Measurements from ENCODE around the gene N4BP3.
A peak's percentile ranks its signal among the peaks of the same experiment; 100 is the strongest.

N4BP3 gene

GRCh38 chr5:178149199-178149932 is 36.0 kb downstream of the N4BP3 start:
- peaks cover 12% of the 10 kb centered on the region for H3K4me1 ChIP-seq (ENCODE audit: control insufficient read depth, insufficient read depth, low read length)
- peaks cover 38% of the 10 kb centered on the region for H3K36me3 ChIP-seq (ENCODE audit: control insufficient read depth, insufficient read depth, low read length)
- H3K27ac ChIP-seq (ENCODE audit: low read depth, low read length): no peak overlapping the region
- no peaks in the 10 kb centered on the region for H3K27me3 ChIP-seq (ENCODE audit: control insufficient read depth, insufficient read depth, low read length)
- H3K9ac ChIP-seq (ENCODE audit: low read length): no peak overlapping the region
- H3K4me3 ChIP-seq (ENCODE audit: low read length): no peak overlapping the region

DNA sequence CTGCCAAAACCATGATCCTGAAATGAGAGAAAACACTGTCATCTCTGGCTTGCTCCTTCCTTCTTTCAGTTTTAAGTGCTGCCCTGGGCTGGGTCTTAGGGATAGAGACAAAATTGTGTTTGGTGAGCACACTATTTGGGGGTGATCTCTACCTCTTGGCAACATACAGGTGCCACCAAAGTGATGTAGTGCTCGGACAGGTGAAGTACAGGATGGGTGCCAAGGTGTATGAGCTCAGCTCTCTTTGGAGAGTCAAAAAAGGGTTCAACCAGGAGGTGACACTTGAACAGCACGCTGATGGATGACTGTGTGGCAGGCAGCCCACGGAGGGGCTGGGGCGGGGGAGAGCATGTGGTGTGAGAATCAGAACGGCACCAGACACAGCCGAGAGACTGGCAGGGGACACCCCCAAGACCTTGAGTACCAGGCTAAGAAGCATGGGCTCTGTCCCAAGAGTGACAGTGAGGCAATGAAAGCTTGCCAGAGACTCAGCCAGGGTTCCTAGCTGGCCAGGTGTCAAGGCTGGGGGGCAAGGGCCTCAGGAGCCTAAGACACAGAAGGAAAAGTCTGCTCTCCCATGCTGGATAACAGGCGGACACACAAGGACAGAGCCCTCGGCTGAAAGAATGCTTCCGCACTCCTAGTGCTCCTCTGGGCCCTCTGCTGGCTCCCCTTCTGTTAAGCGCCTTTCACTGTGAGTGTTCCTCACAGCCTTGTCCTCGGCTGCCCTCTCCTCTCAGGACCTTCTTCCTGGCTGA is 37.8 kb downstream of the N4BP3 start:
- peaks cover 12% of the 10 kb centered on the region for H3K4me1 ChIP-seq (ENCODE audit: control insufficient read depth, insufficient read depth, low read length)
- no peaks in the 10 kb centered on the region for H3K27me3 ChIP-seq (ENCODE audit: control insufficient read depth, insufficient read depth, low read length)
- no peak overlapping the region for H3K9ac ChIP-seq (ENCODE audit: low read length)
- H3K4me3 ChIP-seq (ENCODE audit: low read length): no peak overlapping the region
- H3K27ac ChIP-seq (ENCODE audit: low read depth, low read length): no peak overlapping the region
- peaks cover 38% of the 10 kb centered on the region for H3K36me3 ChIP-seq (ENCODE audit: control insufficient read depth, insufficient read depth, low read length)

DNA sequence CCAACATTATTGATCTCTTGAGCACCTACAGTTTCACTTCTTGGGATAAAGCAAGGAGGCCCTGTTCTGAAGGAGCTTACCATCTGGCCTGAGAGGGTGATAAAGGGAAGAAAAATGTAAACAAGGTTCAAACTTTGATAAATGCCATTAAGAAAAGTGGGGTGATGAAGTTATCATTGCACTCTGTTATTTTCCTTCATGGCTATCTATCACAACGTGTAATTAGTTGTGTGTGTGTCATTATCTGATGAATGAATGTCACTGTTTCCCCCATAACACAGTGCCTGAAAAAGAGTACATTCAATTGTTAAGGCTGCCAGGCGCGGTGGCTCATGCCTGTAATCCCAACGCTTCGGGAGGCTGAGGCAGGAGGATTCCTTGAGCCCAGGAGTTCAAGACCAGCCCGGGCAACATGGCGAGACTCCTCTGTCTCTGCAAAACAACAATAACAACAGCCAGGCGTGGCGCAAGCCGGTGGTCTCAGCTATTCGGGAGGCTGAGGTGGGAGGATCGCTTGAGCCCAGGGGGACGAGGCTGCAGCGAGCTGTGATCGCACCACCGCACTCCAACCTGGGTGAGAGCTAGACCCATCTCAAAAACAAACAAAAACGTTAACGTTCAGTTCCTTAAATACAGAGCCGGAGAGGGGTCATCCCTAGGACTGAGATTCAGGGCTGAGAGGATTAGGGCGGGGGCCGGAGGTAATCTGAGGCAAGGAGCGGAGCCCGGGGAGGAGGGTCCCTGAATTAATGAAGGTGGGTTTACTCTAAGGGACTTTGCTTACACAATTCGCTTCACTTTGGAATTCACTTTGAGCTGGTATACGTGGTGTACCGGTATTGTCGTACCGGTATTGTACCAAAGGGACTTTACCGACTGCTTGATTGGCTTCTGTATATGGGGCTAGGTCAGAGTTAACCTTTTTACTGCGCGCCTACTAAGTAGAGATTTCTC is 39.4 kb downstream of the N4BP3 start:
- Histone ChIP-seq H3K4me1 (ENCODE audit: control insufficient read depth, insufficient read depth, low read length) (peaks cover 12% of the 10 kb centered on the region), H3K27ac (ENCODE audit: low read depth, low read length) (no peak overlapping the region), H3K27me3 (ENCODE audit: control insufficient read depth, insufficient read depth, low read length) (no peaks in the 10 kb centered on the region), H3K36me3 (ENCODE audit: control insufficient read depth, insufficient read depth, low read length) (peaks cover 28% of the 10 kb centered on the region), H3K9ac (ENCODE audit: low read length) (peak overlapping the region; percentile 73), H3K4me3 (ENCODE audit: low read length) (peak overlapping the region; percentile 89)

- peak within 1 kb of the TSS; percentile 73 for H3K27ac ChIP-seq (ENCODE audit: low read depth, low read length)
- H3K27me3 ChIP-seq (ENCODE audit: control insufficient read depth, insufficient read depth, low read length): no peaks in the 10 kb centered on the region
- peaks cover 18% of the 10 kb centered on the region for H3K36me3 ChIP-seq (ENCODE audit: control insufficient read depth, insufficient read depth, low read length)
- peaks cover 12% of the 10 kb centered on the region for H3K4me1 ChIP-seq (ENCODE audit: control insufficient read depth, insufficient read depth, low read length)
- H3K4me3 ChIP-seq (ENCODE audit: low read length): peak within 1 kb of the TSS; percentile 89
- H3K9ac ChIP-seq (ENCODE audit: low read length): peak within 1 kb of the TSS; percentile 73
Measured at GRCh38 chr5:178153530-178154340, 40.4 kb downstream of the N4BP3 start, which contains the start of gene NHP2. Gene NHP2, minus strand, starts transcription at chr5:178153885. Its CDS starts 68 bp downstream, at chr5:178153817.

DNA sequence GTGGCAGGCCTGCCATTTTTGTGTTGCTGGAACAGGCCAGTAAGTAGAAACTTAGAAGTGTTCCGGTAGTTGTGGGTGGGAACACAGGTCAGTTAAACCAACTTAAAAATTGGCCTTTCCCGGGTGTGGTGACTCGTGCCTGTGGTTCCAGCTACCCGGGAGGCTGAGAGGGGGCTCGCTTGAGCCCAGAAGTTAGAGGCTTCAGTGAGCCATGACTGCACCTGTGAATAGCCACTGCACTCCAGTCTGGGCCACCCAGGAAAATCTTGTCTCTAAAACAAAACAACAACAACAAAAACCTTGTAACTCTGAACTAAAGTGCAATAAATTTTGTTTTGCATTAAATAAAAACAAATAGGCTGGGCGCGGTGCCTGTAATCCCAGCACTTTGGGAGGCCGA is 41.7 kb downstream of the N4BP3 start:
- Histone ChIP-seq H3K4me1 (ENCODE audit: control insufficient read depth, insufficient read depth, low read length) (peaks cover 12% of the 10 kb centered on the region), H3K27me3 (ENCODE audit: control insufficient read depth, insufficient read depth, low read length) (no peaks in the 10 kb centered on the region), H3K36me3 (ENCODE audit: control insufficient read depth, insufficient read depth, low read length) (peaks cover 10% of the 10 kb centered on the region), H3K4me3 (ENCODE audit: low read length) (no peak overlapping the region), H3K9ac (ENCODE audit: low read length) (no peak overlapping the region), H3K27ac (ENCODE audit: low read depth, low read length) (no peak overlapping the region)

- no peak overlapping the region for H3K9ac ChIP-seq (ENCODE audit: low read length)
- no peak overlapping the region for H3K27ac ChIP-seq (ENCODE audit: low read depth, low read length)
- H3K36me3 ChIP-seq (ENCODE audit: control insufficient read depth, insufficient read depth, low read length): no peaks in the 10 kb centered on the region
- H3K4me3 ChIP-seq (ENCODE audit: low read length): no peak overlapping the region
- no peaks in the 10 kb centered on the region for H3K27me3 ChIP-seq (ENCODE audit: control insufficient read depth, insufficient read depth, low read length)
- no peaks in the 10 kb centered on the region for H3K4me1 ChIP-seq (ENCODE audit: control insufficient read depth, insufficient read depth, low read length)
Measured at GRCh38 chr5:178160176-178160575, 46.8 kb downstream of the N4BP3 start.

DNA sequence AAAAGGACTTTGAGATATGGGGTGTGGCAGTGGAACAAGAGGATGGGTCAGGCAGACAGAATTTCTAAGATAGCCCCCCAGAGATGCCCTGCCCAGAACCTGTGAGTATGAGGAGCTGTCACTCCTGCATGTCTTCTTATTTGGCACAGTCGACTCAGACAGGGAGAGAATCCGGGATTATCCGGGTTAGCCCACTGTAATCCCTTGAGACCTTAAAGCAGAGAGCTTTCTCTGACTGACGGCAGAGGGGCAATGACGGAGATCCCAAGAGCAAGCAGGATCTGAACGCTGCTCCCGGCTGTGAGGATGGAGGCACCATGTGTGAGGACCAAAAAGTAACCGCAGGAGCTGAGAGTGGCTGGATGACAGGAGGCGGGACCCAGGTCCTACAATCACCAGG is 49.1 kb downstream of the N4BP3 start:
- Histone ChIP-seq H3K4me1 (ENCODE audit: control insufficient read depth, insufficient read depth, low read length) (no peaks in the 10 kb centered on the region), H3K36me3 (ENCODE audit: control insufficient read depth, insufficient read depth, low read length) (no peaks in the 10 kb centered on the region), H3K27me3 (ENCODE audit: control insufficient read depth, insufficient read depth, low read length) (no peaks in the 10 kb centered on the region), H3K4me3 (ENCODE audit: low read length) (no peak overlapping the region), H3K9ac (ENCODE audit: low read length) (no peak overlapping the region), H3K27ac (ENCODE audit: low read depth, low read length) (no peak overlapping the region)

DNA sequence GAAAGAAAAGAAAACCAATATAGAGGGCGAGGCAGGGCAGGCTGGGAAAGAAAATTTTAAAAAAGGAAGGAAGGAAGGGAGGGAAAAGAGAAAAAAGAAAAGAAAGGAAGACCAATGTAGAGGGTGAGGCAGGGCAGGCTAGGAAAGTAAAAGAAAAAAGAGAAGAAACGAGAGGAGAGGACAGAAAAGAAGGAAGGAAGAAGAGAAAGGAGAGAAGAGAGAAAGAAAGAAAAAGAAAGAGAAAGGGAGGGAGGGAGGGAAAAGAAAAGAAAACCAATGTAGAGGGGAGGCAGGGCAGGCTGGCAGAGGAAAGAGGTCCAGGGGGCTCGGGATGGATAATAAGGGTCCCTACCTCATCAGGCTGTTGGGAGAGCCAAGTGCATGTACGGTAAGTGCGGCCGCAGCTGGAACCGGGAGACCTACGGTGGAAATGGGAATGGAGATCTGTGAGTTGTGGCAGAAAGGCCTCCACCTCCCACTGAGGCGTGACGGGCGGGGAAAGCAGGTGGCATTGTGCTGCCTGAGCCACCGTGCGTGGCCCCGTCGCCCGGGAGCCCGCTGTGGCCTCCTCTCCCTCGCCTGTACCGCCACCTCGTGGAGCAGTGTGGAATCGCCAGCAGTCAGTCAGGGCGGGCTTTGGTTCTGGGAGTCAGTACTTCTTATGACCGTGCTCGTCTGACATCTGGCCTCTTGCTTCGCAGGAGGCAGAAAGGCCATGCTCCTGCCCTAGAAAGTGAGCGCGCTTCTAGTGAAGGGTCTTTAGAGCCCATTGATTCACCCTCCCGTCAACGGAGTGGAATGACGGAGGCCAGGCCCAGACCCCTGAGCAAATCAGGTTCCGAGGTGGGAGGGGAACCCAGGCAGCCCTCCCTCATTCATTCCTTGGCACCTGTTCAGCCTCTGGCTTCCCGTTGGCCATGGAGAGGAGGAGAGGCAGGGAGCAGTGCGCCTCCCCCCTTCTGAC is 50.7 kb downstream of the N4BP3 start:
- Histone ChIP-seq H3K27me3 (ENCODE audit: control insufficient read depth, insufficient read depth, low read length) (no peaks in the 10 kb centered on the region), H3K36me3 (ENCODE audit: control insufficient read depth, insufficient read depth, low read length) (no peaks in the 10 kb centered on the region), H3K4me3 (ENCODE audit: low read length) (no peak overlapping the region), H3K4me1 (ENCODE audit: control insufficient read depth, insufficient read depth, low read length) (no peaks in the 10 kb centered on the region), H3K9ac (ENCODE audit: low read length) (no peak overlapping the region), H3K27ac (ENCODE audit: low read depth, low read length) (no peak overlapping the region)

DNA sequence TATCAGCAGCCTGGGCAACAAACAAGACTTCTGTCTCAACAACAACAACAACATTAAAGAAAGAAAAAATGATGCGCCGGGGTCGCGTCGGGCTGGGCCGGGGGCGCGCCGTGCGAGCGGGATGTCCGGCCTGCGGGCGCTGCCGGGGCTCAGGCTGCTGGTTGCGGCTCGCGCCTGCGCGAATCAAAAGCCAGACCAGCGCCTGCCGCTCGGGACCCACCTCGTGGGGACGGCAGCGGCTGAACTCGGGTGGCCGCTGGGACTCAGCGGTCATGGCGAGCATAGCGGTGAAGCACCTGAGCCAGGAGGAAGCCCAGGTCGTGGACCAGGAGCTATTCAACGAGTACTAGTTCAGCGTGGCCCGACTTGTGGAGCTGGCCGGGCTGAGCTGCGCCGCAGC is 52.2 kb downstream of the N4BP3 start:
- Histone ChIP-seq H3K36me3 (ENCODE audit: control insufficient read depth, insufficient read depth, low read length) (no peaks in the 10 kb centered on the region), H3K27me3 (ENCODE audit: control insufficient read depth, insufficient read depth, low read length) (no peaks in the 10 kb centered on the region), H3K9ac (ENCODE audit: low read length) (no peak overlapping the region), H3K27ac (ENCODE audit: low read depth, low read length) (no peak overlapping the region), H3K4me3 (ENCODE audit: low read length) (no peak overlapping the region), H3K4me1 (ENCODE audit: control insufficient read depth, insufficient read depth, low read length) (no peaks in the 10 kb centered on the region)

DNA sequence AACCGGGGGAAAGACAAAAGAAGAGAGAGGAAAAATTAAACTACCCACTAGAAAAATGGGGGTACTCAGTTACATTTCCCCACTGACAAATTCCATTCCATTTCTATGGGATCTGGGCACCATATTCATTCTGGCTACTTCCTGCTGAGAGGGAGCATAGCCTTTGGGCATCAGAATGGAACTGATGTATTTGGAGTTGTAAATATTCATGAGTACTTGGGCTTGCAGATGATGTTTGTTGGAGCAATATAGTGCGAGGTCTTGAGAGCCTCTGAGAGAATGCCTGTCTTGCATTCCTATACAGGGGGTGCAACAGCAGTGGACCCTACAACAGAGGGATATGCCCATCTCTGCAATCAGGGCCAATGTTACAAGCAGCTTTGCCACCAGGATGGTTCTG is 57.1 kb downstream of the N4BP3 start:
- no peaks in the 10 kb centered on the region for H3K36me3 ChIP-seq (ENCODE audit: control insufficient read depth, insufficient read depth, low read length)
- no peak overlapping the region for H3K4me3 ChIP-seq (ENCODE audit: low read length)
- H3K4me1 ChIP-seq (ENCODE audit: control insufficient read depth, insufficient read depth, low read length): no peaks in the 10 kb centered on the region
- H3K9ac ChIP-seq (ENCODE audit: low read length): no peak overlapping the region
- H3K27me3 ChIP-seq (ENCODE audit: control insufficient read depth, insufficient read depth, low read length): no peaks in the 10 kb centered on the region
- no peak overlapping the region for H3K27ac ChIP-seq (ENCODE audit: low read depth, low read length)

- no peaks in the 10 kb centered on the region for H3K36me3 ChIP-seq (ENCODE audit: control insufficient read depth, insufficient read depth, low read length)
- H3K4me1 ChIP-seq (ENCODE audit: control insufficient read depth, insufficient read depth, low read length): no peaks in the 10 kb centered on the region
- H3K9ac ChIP-seq (ENCODE audit: low read length): no peak overlapping the region
- no peak overlapping the region for H3K4me3 ChIP-seq (ENCODE audit: low read length)
- no peak overlapping the region for H3K27ac ChIP-seq (ENCODE audit: low read depth, low read length)
- no peaks in the 10 kb centered on the region for H3K27me3 ChIP-seq (ENCODE audit: control insufficient read depth, insufficient read depth, low read length)
Measured at GRCh38 chr5:178174456-178174855, 61.1 kb downstream of the N4BP3 start.
